Measurements from ENCODE around the gene SPEM3.

Gene SPEM3

GRCh38 chr17:7428557-7428956 is at the start of gene SPEM3:
SPEM3 (plus strand) TSS chr17:7428857; CDS start chr17:7428903, 46 bp downstream.
- no peak for DNase-seq (ENCODE audit: low read depth in 2 of 2)

- no peak for DNase-seq (ENCODE audit: low read depth in 2 of 2)
These were observed 49.5 kb upstream of the SPEM3 start for GRCh38 chr17:7379134-7379533.

- DNase-seq (ENCODE audit: low read depth in 2 of 2), result no peak
These were observed 48.3 kb upstream of the SPEM3 start for GRCh38 chr17:7380321-7380720.

GRCh38 chr17:7380855-7381683 is 47.6 kb upstream of the SPEM3 start, which contains the start of gene TNK1:
TNK1 (plus strand) TSS chr17:7381089; CDS start chr17:7382927, 1,838 bp downstream.
- no peak for DNase-seq (ENCODE audit: low read depth in 2 of 2)

GRCh38 chr17:7382901-7383300 is 45.8 kb upstream of the SPEM3 start:
- no peak for DNase-seq (ENCODE audit: low read depth in 2 of 2)

- no peak for DNase-seq (ENCODE audit: low read depth in 2 of 2)
These were observed 45.3 kb upstream of the SPEM3 start for GRCh38 chr17:7383371-7383741.

- DNase-seq (ENCODE audit: low read depth in 2 of 2), result peak; percentile 35 to 45
These were observed 44.7 kb upstream of the SPEM3 start for GRCh38 chr17:7383742-7384488.

- no peak for DNase-seq (ENCODE audit: low read depth in 2 of 2)
These were observed 44.1 kb upstream of the SPEM3 start for GRCh38 chr17:7384489-7385081.

GRCh38 chr17:7388856-7389255 is 39.8 kb upstream of the SPEM3 start:
- no peak for DNase-seq (ENCODE audit: low read depth in 2 of 2)

GRCh38 chr17:7389924-7390910 is 38.4 kb upstream of the SPEM3 start:
- no peak for DNase-seq (ENCODE audit: low read depth in 2 of 2)

GRCh38 chr17:7391307-7391706 is 37.4 kb upstream of the SPEM3 start:
- DNase-seq (ENCODE audit: low read depth in 2 of 2), result no peak

GRCh38 chr17:7392696-7393612 is 35.7 kb upstream of the SPEM3 start:
- no peak for DNase-seq (ENCODE audit: low read depth in 2 of 2)

GRCh38 chr17:7393613-7394451 is 34.8 kb upstream of the SPEM3 start:
- DNase-seq (ENCODE audit: low read depth in 2 of 2), result peak; percentile 36 to 38

GRCh38 chr17:7394452-7395191 is 34.0 kb upstream of the SPEM3 start, which contains the start of gene PLSCR3:
PLSCR3 (minus strand) TSS chr17:7394525; CDS start chr17:7394110, 415 bp downstream.
- peak; percentile 46 to 64 for DNase-seq (ENCODE audit: low read depth in 2 of 2)

GRCh38 chr17:7396147-7396546 is 32.5 kb upstream of the SPEM3 start:
- DNase-seq (ENCODE audit: low read depth in 2 of 2), result no peak

GRCh38 chr17:7398612-7399011 is 30.0 kb upstream of the SPEM3 start:
- no peak for DNase-seq (ENCODE audit: low read depth in 2 of 2)

GRCh38 chr17:7403043-7403726 is 25.5 kb upstream of the SPEM3 start:
- DNase-seq (ENCODE audit: low read depth in 2 of 2), result no peak

GRCh38 chr17:7403727-7403976 is 25.0 kb upstream of the SPEM3 start:
- DNase-seq (ENCODE audit: low read depth in 2 of 2), result no peak

Data from activated CD8-positive, alpha-beta memory T cell treated with anti-CD3 and anti-CD28 coated beads for 4 hours (primary cell).